ENCODE data around the gene FKBP5. TPM values are rescaled to one million over a fixed set of nuclear protein-coding genes. Genes with fewer than 3 reads are reported as not detected.

Gene FKBP5
- total and polyA plus RNA-seq, 9 of the 15 experiments (the other 6 are each of a cell fraction or from before 2014, with no cell fraction given) = 32.7 to 151 (median 75.0) TPM

DNA sequence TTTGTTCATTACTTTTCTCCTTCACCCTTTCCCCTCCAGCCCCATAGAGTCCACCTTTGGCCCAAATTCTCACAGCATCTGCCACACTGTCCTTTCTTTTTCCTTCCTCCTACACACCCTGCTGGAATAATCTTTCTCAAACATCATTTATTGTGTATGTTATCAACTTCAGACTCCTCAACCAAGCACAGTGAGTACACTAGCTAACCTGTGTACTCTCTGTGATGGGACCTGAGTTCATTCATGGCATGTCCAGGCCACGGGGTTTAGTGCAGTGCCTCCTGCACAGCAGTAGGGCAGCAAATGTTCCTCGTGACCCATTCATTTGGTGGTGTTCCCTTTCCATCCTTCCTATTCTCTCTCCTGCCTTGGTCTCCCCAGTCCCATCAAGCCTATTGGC lies 41.0 kb upstream of the FKBP5 start:
- Histone ChIP-seq H4K20me1 (replicated peaks; ENCODE audit: control insufficient read depth, insufficient read depth, low read length) (no peaks in the 10 kb centered on the region), H3K4me2 (ENCODE audit: insufficient read depth, low read length) (no peak overlapping the region), H3K9me3 (replicated peaks; ENCODE audit: control insufficient read depth, insufficient read depth, low read depth, low read length) (no peaks in the 10 kb centered on the region), H3K4me3 (no peak overlapping the region), H3K79me2 (ENCODE audit: control insufficient read depth, insufficient read depth, low read length) (no peaks in the 10 kb centered on the region; the same call in 2 of the 3 replicates), H3K9me1 (ENCODE audit: control insufficient read depth, insufficient read depth, low read length) (no peaks in the 10 kb centered on the region), H3K36me3 (ENCODE audit: control insufficient read depth, insufficient read depth, low read length) (no peaks in the 10 kb centered on the region), H3K27me3 (ENCODE audit: control insufficient read depth in 2 of 2, insufficient read depth in 2 of 2, low read length in 2 of 2) (no peaks in the 10 kb centered on the region), H3K4me1 (replicated peaks in 1 of 2; ENCODE audit: control insufficient read depth in 2 of 2, insufficient read depth in 2 of 2, low read length in 2 of 2) (peaks cover 64 to 81% of the 10 kb centered on the region in 2 experiments), H3K9ac (ENCODE audit: insufficient read depth in 1 of 2, low read depth in 2 of 2, low read length in 2 of 2) (peak overlapping the region; percentile 26 to 79; a peak in 1 of 4 replicates), H2AFZ (ENCODE audit: low read depth, low read length) (peak overlapping the region; percentile 56), H3K27ac (ENCODE audit: extremely low read depth, low read depth, low read length) (peak overlapping the region; percentile 38; the same call in 1 of the 3 replicates)
- ChIA-PET CTCF (ENCODE audit: low intra/inter-chr PET ratio) (no interaction called here), POLR2A (interaction anchor here (1.0 kb wide), 1 partner anchor 469 kb away, joined by 3 read pairs; no protein-coding TSS in a partner anchor)
- TF ChIP-seq SAFB (IDR thresholded peaks at IDR 0.05; ENCODE audit: borderline replicate concordance, low read depth, low read length) (no peak), ZNF764 (CRISPR knock-in tag; IDR thresholded peaks at IDR 0.05; ENCODE audit: low read depth) (no peak), NEUROD1 (IDR thresholded peaks at IDR 0.05; ENCODE audit: borderline replicate concordance, low read depth, low read length, partially characterized antibody) (no peak)
- TF ChIP-seq, protein P1, sequence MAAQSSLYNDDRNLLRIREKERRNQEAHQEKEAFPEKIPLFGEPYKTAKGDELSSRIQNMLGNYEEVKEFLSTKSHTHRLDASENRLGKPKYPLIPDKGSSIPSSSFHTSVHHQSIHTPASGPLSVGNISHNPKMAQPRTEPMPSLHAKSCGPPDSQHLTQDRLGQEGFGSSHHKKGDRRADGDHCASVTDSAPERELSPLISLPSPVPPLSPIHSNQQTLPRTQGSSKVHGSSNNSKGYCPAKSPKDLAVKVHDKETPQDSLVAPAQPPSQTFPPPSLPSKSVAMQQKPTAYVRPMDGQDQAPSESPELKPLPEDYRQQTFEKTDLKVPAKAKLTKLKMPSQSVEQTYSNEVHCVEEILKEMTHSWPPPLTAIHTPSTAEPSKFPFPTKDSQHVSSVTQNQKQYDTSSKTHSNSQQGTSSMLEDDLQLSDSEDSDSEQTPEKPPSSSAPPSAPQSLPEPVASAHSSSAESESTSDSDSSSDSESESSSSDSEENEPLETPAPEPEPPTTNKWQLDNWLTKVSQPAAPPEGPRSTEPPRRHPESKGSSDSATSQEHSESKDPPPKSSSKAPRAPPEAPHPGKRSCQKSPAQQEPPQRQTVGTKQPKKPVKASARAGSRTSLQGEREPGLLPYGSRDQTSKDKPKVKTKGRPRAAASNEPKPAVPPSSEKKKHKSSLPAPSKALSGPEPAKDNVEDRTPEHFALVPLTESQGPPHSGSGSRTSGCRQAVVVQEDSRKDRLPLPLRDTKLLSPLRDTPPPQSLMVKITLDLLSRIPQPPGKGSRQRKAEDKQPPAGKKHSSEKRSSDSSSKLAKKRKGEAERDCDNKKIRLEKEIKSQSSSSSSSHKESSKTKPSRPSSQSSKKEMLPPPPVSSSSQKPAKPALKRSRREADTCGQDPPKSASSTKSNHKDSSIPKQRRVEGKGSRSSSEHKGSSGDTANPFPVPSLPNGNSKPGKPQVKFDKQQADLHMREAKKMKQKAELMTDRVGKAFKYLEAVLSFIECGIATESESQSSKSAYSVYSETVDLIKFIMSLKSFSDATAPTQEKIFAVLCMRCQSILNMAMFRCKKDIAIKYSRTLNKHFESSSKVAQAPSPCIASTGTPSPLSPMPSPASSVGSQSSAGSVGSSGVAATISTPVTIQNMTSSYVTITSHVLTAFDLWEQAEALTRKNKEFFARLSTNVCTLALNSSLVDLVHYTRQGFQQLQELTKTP (IDR thresholded peaks at IDR 0.05; ENCODE audit: low read depth in 1 of 2, partially characterized antibody in 2 of 2) = peak in 1 of 2 experiments; percentile 26
- TF ChIP-seq, protein P2, sequence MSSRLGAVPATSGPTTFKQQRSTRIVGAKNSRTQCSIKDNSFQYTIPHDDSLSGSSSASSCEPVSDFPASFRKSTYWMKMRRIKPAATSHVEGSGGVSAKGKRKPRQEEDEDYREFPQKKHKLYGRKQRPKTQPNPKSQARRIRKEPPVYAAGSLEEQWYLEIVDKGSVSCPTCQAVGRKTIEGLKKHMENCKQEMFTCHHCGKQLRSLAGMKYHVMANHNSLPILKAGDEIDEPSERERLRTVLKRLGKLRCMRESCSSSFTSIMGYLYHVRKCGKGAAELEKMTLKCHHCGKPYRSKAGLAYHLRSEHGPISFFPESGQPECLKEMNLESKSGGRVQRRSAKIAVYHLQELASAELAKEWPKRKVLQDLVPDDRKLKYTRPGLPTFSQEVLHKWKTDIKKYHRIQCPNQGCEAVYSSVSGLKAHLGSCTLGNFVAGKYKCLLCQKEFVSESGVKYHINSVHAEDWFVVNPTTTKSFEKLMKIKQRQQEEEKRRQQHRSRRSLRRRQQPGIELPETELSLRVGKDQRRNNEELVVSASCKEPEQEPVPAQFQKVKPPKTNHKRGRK (tag; IDR thresholded peaks at IDR 0.05) = 0 out of 2 replicates have a peak, but pooled peaks have one; percentile 13
- TF ChIP-seq, protein P3, sequence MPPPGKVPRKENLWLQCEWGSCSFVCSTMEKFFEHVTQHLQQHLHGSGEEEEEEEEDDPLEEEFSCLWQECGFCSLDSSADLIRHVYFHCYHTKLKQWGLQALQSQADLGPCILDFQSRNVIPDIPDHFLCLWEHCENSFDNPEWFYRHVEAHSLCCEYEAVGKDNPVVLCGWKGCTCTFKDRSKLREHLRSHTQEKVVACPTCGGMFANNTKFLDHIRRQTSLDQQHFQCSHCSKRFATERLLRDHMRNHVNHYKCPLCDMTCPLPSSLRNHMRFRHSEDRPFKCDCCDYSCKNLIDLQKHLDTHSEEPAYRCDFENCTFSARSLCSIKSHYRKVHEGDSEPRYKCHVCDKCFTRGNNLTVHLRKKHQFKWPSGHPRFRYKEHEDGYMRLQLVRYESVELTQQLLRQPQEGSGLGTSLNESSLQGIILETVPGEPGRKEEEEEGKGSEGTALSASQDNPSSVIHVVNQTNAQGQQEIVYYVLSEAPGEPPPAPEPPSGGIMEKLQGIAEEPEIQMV (tag; conservative IDR thresholded peaks at IDR 0.05; ENCODE audit: low read depth) = 0 out of 2 replicates have a peak, but pooled peaks have one; percentile 21
- no peak for FAIRE-seq
- DNase-seq (ENCODE audit: extremely low read depth in 1 of 4, low spot score in 3 of 4) = no peak
- 44% methylated on average over 2 of the region's 2 CpGs for WGBS (ENCODE audit: insufficient coverage, low coverage, missing lambda C conversion rate)
- no TSS peak for BruUV-seq (replicated peaks)
- intact Hi-C loops (cut with micrococcal nuclease) (loop anchor here (10.0 kb wide), 1 partner anchor 365 kb away; no protein-coding TSS in a partner anchor), in situ Hi-C loops (cut with MboI) (no loop called here)
- no peak for ATAC-seq
